HEK293T (cell line): ENCODE data around the gene CALR3.

ENCODE experiments used
- ARNT ChIP-seq: fragments of 450-650 bp; IDR thresholded peaks from 2 replicates; pipeline ENCODE4 v1.6.1; 2017; ENCODE audit warnings: mild to moderate bottlenecking
- ZNF384 ChIP-seq: fragments of 450-650 bp; IDR thresholded peaks from 2 replicates; pipeline ENCODE4 v1.6.1; 2016

- TF ChIP-seq ZNF384 (peak; percentile 57; the same call in 1 of the 2 replicates), ARNT (no peak)
These were observed 1.1 kb upstream of the CALR3 start for GRCh38 chr19:16497042-16497441.
